ENCODE data around the gene NUP107.

- TF ChIP-seq, protein P1, sequence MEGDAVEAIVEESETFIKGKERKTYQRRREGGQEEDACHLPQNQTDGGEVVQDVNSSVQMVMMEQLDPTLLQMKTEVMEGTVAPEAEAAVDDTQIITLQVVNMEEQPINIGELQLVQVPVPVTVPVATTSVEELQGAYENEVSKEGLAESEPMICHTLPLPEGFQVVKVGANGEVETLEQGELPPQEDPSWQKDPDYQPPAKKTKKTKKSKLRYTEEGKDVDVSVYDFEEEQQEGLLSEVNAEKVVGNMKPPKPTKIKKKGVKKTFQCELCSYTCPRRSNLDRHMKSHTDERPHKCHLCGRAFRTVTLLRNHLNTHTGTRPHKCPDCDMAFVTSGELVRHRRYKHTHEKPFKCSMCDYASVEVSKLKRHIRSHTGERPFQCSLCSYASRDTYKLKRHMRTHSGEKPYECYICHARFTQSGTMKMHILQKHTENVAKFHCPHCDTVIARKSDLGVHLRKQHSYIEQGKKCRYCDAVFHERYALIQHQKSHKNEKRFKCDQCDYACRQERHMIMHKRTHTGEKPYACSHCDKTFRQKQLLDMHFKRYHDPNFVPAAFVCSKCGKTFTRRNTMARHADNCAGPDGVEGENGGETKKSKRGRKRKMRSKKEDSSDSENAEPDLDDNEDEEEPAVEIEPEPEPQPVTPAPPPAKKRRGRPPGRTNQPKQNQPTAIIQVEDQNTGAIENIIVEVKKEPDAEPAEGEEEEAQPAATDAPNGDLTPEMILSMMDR (IDR thresholded peaks at IDR 0.05), result no peak
- no peak for TF ChIP-seq POLR2A (IDR thresholded peaks at IDR 0.05)
These were observed 106.2 kb downstream of the NUP107 start for GRCh38 chr12:68792952-68793351.

Data from testis (tissue), 2 donors.